DMS153 (cell line): ENCODE measurements around the gene UGT2B7.

Experiments
- DNase-seq: peaks from one replicate; lab custom pipeline; 2025; lab: John Stamatoyannopoulos, UW

The UGT2B7 gene

DNA sequence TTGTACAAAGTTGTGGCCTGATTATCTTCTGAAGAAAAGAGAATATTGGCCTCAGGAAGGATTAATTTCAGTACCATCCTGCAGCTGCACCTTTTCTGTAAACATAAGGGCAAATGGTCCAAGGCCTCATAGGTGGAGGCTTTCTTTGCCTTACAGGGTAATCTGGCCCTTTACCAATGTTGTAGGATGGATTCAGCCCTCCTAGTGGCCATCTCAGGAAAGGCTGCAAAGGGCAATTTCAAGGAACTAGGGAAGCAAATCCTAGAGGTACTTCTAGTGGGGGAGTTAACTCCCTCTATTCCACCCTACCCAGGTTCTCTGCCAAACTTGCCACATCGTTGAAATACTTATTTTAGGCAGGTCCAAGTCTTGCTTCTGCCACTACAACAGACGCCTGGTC is 60.6 kb downstream of the UGT2B7 start:
- no peak for DNase-seq
